ENCODE measurements around the gene LMOD3. TPM values are rescaled to one million over a fixed set of nuclear protein-coding genes. Genes with fewer than 3 reads are reported as not detected.

The LMOD3 gene
- total and polyA plus RNA-seq, 2 donors (not counting 3 experiments of a cell fraction or from before 2014, with no cell fraction given): not detected

- FAIRE-seq (no peak), DNase-seq (ENCODE audit: low read depth, low spot score) (no peak)
- Histone ChIP-seq H3K36me3 (ENCODE audit: control insufficient read depth in 2 of 2, extremely low read depth in 1 of 2, insufficient read depth in 2 of 2, low read length in 2 of 2) (no peaks in the 10 kb centered on the region), H3K9me3 (replicated peaks; ENCODE audit: control insufficient read depth, insufficient read depth, low read length) (no peaks in the 10 kb centered on the region), H2AFZ (ENCODE audit: low read depth, low read length) (no peak overlapping the region), H3K4me3 (replicated peaks in 1 of 3; ENCODE audit: insufficient read depth in 1 of 3, low read depth in 1 of 3, low read length in 3 of 3) (no peak overlapping the region), H3K27me3 (ENCODE audit: control insufficient read depth in 2 of 2, insufficient read depth in 2 of 2, low read length in 2 of 2) (no peaks in the 10 kb centered on the region), H4K20me1 (replicated peaks; ENCODE audit: control insufficient read depth, extremely low read depth, insufficient read depth, low read length) (no peaks in the 10 kb centered on the region), H3K9me1 (replicated peaks; ENCODE audit: control insufficient read depth, extremely low read depth, insufficient read depth, low read length) (no peaks in the 10 kb centered on the region), H3K4me2 (ENCODE audit: insufficient read depth, low read length) (no peak overlapping the region), H3K79me2 (ENCODE audit: control insufficient read depth, insufficient read depth, low read length) (no peaks in the 10 kb centered on the region), H3K9ac (replicated peaks; ENCODE audit: extremely low read depth, insufficient read depth, low read length) (no peak overlapping the region), H3K27ac (ENCODE audit: insufficient read depth, low read depth, low read length) (no peak overlapping the region), H3K4me1 (ENCODE audit: control insufficient read depth, extremely low read depth, insufficient read depth, low read length) (peaks cover 6% of the 10 kb centered on the region)
- dilution Hi-C loops (cut with MboI; ENCODE audit: extremely low pct_ligation_motif_present, low sequenced_read_pairs): no loop called here
- POLR2A ChIA-PET: no interaction called here
- no peak for TF ChIP-seq JUN (IDR thresholded peaks at IDR 0.05; ENCODE audit: borderline replicate concordance, insufficient read depth, insufficient read length, low read depth)
- no peak for TF ChIP-seq EZH2 (IDR thresholded peaks at IDR 0.05; ENCODE audit: borderline replicate concordance, low read depth, low read length, severe bottlenecking)
- TF ChIP-seq GATA2 (IDR thresholded peaks at IDR 0.05; ENCODE audit: insufficient read depth, insufficient read length, low read depth, low read length): no peak
- TF ChIP-seq POLR2A (IDR thresholded peaks at IDR 0.05; ENCODE audit: low read depth, low read length): no peak
- no peak for TF ChIP-seq POLR2AphosphoS5 (IDR thresholded peaks at IDR 0.05; ENCODE audit: insufficient read depth, low read depth, low read length)
- TF ChIP-seq FOS (IDR thresholded peaks at IDR 0.05; ENCODE audit: borderline replicate concordance, insufficient read depth, low read length): no peak
- no peak for TF ChIP-seq MYC (IDR thresholded peaks at IDR 0.05; ENCODE audit: low read depth, low read length)
- TF ChIP-seq, protein P1, sequence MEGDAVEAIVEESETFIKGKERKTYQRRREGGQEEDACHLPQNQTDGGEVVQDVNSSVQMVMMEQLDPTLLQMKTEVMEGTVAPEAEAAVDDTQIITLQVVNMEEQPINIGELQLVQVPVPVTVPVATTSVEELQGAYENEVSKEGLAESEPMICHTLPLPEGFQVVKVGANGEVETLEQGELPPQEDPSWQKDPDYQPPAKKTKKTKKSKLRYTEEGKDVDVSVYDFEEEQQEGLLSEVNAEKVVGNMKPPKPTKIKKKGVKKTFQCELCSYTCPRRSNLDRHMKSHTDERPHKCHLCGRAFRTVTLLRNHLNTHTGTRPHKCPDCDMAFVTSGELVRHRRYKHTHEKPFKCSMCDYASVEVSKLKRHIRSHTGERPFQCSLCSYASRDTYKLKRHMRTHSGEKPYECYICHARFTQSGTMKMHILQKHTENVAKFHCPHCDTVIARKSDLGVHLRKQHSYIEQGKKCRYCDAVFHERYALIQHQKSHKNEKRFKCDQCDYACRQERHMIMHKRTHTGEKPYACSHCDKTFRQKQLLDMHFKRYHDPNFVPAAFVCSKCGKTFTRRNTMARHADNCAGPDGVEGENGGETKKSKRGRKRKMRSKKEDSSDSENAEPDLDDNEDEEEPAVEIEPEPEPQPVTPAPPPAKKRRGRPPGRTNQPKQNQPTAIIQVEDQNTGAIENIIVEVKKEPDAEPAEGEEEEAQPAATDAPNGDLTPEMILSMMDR (IDR thresholded peaks at IDR 0.05; ENCODE audit: extremely low read depth in 1 of 2, insufficient read depth in 1 of 2, low read depth in 1 of 2, low read length in 2 of 2): no peak
- TF ChIP-seq, protein P2, sequence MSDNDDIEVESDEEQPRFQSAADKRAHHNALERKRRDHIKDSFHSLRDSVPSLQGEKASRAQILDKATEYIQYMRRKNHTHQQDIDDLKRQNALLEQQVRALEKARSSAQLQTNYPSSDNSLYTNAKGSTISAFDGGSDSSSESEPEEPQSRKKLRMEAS (IDR thresholded peaks at IDR 0.05; ENCODE audit: insufficient read depth, insufficient read length): no peak
- CTCF ChIA-PET: interaction anchor here (0.9 to 1.4 kb wide), 3 partner anchors 9 to 193 kb away, joined by 3 to 9 read pairs (median 4); partner anchors contain the start of gene LMOD3
- BruUV-seq (replicated peaks): no TSS peak
- intact Hi-C loops (cut with micrococcal nuclease): no loop called here
These were observed 8.9 kb downstream of the LMOD3 start for GRCh38 chr3:69113536-69113935.

Measured in endothelial cell of umbilical vein (primary cell).